Neural progenitor cell (in vitro differentiated cells): Measurements from ENCODE around the gene DMPK. TPM values are rescaled to one million over a fixed set of nuclear protein-coding genes. Genes with fewer than 3 reads are reported as not detected.

Source experiments
- DNase-seq: peaks from one replicate; pipeline ENCODE4 v3.0.0-alpha.2; 2016; ENCODE audit warnings: low spot score
- H2AFZ ChIP-seq: fragments of 200-600 bp; sonication (generic); replicated peaks from 2 replicates; pipeline ENCODE4 v1.6.1; 2016; ENCODE audit warnings: antibody characterized with exemption
- H3F3A ChIP-seq: fragments of 200-600 bp; sonication (generic); 2 replicates; pipeline ENCODE4 v1.6.1; 2016; ENCODE audit warnings: antibody characterized with exemption, low read depth
- H3K27ac ChIP-seq: fragments of 200-600 bp; sonication (generic); 2 replicates; pipeline ENCODE4 v1.5.1; 2016; ENCODE audit warnings: mild to moderate bottlenecking
- H3K27me3 ChIP-seq: fragments of 200-600 bp; sonication (generic); 2 replicates; pipeline ENCODE4 v1.6.1; 2016; ENCODE audit warnings: mild to moderate bottlenecking, moderate library complexity
- H3K36me3 ChIP-seq: fragments of 200-600 bp; sonication (generic); 2 replicates; pipeline ENCODE4 v1.5.1; 2016
- H3K4me1 ChIP-seq: fragments of 200-600 bp; sonication (generic); 2 replicates; pipeline ENCODE4 v1.6.1; 2016; ENCODE audit warnings: mixed run types
- H3K4me2 ChIP-seq: fragments of 200-600 bp; sonication (generic); 2 replicates; pipeline ENCODE4 v1.6.1; 2016
- H3K4me3 ChIP-seq: fragments of 200-600 bp; sonication (generic); 2 replicates; pipeline ENCODE4 v1.5.1; 2016
- H3K79me2 ChIP-seq: fragments of 200-600 bp; sonication (generic); 2 replicates; pipeline ENCODE4 v1.6.1; 2016; ENCODE audit warnings: low read depth
- H3K9ac ChIP-seq: fragments of 200-600 bp; sonication (generic); 2 replicates; pipeline ENCODE4 v1.6.1; 2016
- H3K9me3 ChIP-seq: fragments of 200-600 bp; sonication (generic); 2 replicates; pipeline ENCODE4 v1.5.1; 2016; ENCODE audit warnings: low read depth
- H4K20me1 ChIP-seq: fragments of 200-600 bp; sonication (generic); 2 replicates; pipeline ENCODE4 v1.6.1; 2016; ENCODE audit warnings: low read depth
- H3K27ac Mint-ChIP-seq: 3 replicates; pipeline ENCODE4 v1.8.0; 2021; ENCODE audit warnings: mixed read lengths
- H3K27me3 Mint-ChIP-seq: 2 replicates; pipeline ENCODE4 v1.8.0; 2022; ENCODE audit warnings: low read depth, mild to moderate bottlenecking, inconsistent platforms, moderate library complexity, mixed read lengths; ENCODE audit not compliant: insufficient read depth
- H3K36me3 Mint-ChIP-seq: 3 replicates; pipeline ENCODE4 v1.8.0; 2021; ENCODE audit warnings: mixed read lengths
- H3K4me1 Mint-ChIP-seq: 3 replicates; pipeline ENCODE4 v1.8.0; 2021; ENCODE audit warnings: mixed read lengths
- H3K4me3 Mint-ChIP-seq: 3 replicates; pipeline ENCODE4 v1.8.0; 2021; ENCODE audit warnings: mild to moderate bottlenecking, moderate library complexity, mixed read lengths
- H3K9me3 Mint-ChIP-seq: 3 replicates; pipeline ENCODE4 v1.8.0; 2020; ENCODE audit warnings: mixed read lengths
- CTCF ChIP-seq: fragments of 200-600 bp; sonication (generic); IDR thresholded peaks from 2 replicates; pipeline ENCODE4 v1.5.1; 2017; ENCODE audit warnings: antibody characterized with exemption, mild to moderate bottlenecking
- EZH2 ChIP-seq: fragments of 200-600 bp; sonication (generic); IDR thresholded peaks from 2 replicates; pipeline ENCODE4 v1.6.1; 2017; ENCODE audit warnings: antibody characterized with exemption, mild to moderate bottlenecking, moderate library complexity
- EZH2phosphoT487 ChIP-seq: fragments of 200-600 bp; sonication (generic); IDR thresholded peaks from 2 replicates; pipeline ENCODE4 v1.6.1; 2017; ENCODE audit warnings: antibody characterized with exemption
- total RNA-seq: library from RNA; depleted of rRNA; stranded (reverse); fragments of >200 nt; gene quantifications from 2 replicates; pipeline ENCODE4 v1.2.3, GENCODE V29; 2015; ENCODE audit warnings: low replicate concordance

DMPK gene
- total RNA-seq, 1 donor from 2014 or later, result 5.5 TPM

DNA sequence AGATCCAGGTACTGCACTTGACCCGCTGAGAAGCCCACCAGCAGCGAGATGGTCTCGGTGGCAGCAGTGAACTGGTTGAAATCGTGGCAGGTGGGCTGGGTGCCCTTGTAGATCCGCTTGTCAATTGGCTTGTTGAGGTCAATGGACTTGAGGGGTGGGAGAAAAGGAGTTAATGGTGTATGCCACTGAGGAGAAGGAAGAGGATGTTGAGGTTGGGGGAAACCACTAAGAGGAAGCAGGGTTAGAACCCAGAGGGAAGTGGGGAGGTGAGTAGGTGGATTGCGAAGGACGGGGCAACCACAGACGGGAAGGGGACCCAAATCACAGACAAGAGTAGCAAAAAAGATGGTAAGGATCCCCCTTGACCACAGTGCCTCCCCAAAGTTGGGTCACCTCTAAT is 8.7 kb upstream of the DMPK start:
- no peak overlapping the region for H3K4me3 ChIP-seq
- peaks cover 4% of the 10 kb centered on the region for H3F3A ChIP-seq
- Mint-ChIP-seq H3K36me3 (peaks cover 26% of the 10 kb centered on the region), H3K27me3 (peaks cover 16% of the 10 kb centered on the region), H3K27ac (no peak overlapping the region), H3K9me3 (no peaks in the 10 kb centered on the region), H3K4me3 (peak overlapping the region; percentile 98), H3K4me1 (peaks cover 32% of the 10 kb centered on the region)
- TF ChIP-seq EZH2 (no peak), CTCF (no peak), EZH2phosphoT487 (no peak)
- no peak overlapping the region for H3K27ac ChIP-seq
- H4K20me1 ChIP-seq, result peaks cover 20% of the 10 kb centered on the region
- no peaks in the 10 kb centered on the region for H3K27me3 ChIP-seq
- H3K4me2 ChIP-seq, result peak overlapping the region; percentile 99
- no peak for DNase-seq
- no peak overlapping the region for H2AFZ ChIP-seq
- H3K4me1 ChIP-seq, result peaks cover 9% of the 10 kb centered on the region
- H3K36me3 ChIP-seq, result no peaks in the 10 kb centered on the region
- no peaks in the 10 kb centered on the region for H3K9me3 ChIP-seq
- H3K9ac ChIP-seq, result no peak overlapping the region
- peaks cover 28% of the 10 kb centered on the region for H3K79me2 ChIP-seq

GRCh38 chr19:45789035-45789786 is 6.9 kb upstream of the DMPK start:
- H3K79me2 ChIP-seq, result peaks cover 28% of the 10 kb centered on the region

DNA sequence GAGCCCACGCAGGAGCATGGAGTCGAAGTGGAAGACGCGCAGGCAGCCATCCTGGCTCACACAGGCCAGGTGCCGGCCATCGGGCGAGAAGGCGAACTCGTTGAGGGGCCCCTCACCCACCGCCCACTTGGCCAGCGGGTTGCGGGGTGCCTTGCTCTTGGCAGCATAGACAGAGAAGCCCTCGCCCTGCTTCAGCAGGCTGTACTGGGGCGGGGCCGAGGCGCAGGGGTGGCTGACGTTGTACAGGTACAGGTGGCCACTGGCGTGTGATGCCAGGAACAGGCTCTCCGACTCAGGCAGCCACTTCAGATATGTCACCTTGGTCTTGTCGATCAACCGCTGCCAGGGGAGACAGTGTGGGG is 4.2 kb upstream of the DMPK start:
- DNase-seq, result peak; percentile 0
- Histone ChIP-seq H4K20me1 (peaks cover 57% of the 10 kb centered on the region), H3K9me3 (no peaks in the 10 kb centered on the region), H3K4me1 (peaks cover 20% of the 10 kb centered on the region), H3K79me2 (peaks cover 20% of the 10 kb centered on the region), H3K27me3 (no peaks in the 10 kb centered on the region), H3K36me3 (no peaks in the 10 kb centered on the region), H3F3A (peaks cover 4% of the 10 kb centered on the region), H2AFZ (no peak overlapping the region), H3K9ac (no peak overlapping the region), H3K4me3 (no peak overlapping the region), H3K27ac (no peak overlapping the region), H3K4me2 (no peak overlapping the region)
- TF ChIP-seq EZH2phosphoT487 (no peak), EZH2 (no peak), CTCF (no peak)
- Mint-ChIP-seq H3K9me3 (no peaks in the 10 kb centered on the region), H3K27me3 (peaks cover 6% of the 10 kb centered on the region), H3K36me3 (peaks cover 21% of the 10 kb centered on the region), H3K4me1 (peaks cover 22% of the 10 kb centered on the region), H3K4me3 (no peak overlapping the region), H3K27ac (no peak overlapping the region)

More at GRCh38 chr19:45789035-45789786, 6.9 kb upstream of the DMPK start:
- Histone ChIP-seq H3K27ac (no peak overlapping the region), H3F3A (peaks cover 4% of the 10 kb centered on the region), H3K4me1 (peaks cover 9% of the 10 kb centered on the region), H3K9me3 (no peaks in the 10 kb centered on the region), H3K27me3 (no peaks in the 10 kb centered on the region), H3K4me2 (no peak overlapping the region), H4K20me1 (peaks cover 35% of the 10 kb centered on the region), H3K36me3 (no peaks in the 10 kb centered on the region), H3K9ac (no peak overlapping the region), H2AFZ (no peak overlapping the region), H3K4me3 (no peak overlapping the region)
- TF ChIP-seq EZH2phosphoT487 (no peak), EZH2 (no peak), CTCF (no peak)
- no peak for DNase-seq
- Mint-ChIP-seq H3K27ac (no peak overlapping the region), H3K27me3 (peaks cover 10% of the 10 kb centered on the region), H3K36me3 (peaks cover 26% of the 10 kb centered on the region), H3K4me3 (no peak overlapping the region), H3K4me1 (peaks cover 27% of the 10 kb centered on the region), H3K9me3 (no peaks in the 10 kb centered on the region)
